Breast epithelium (tissue), 3 donors: ENCODE measurements around the gene OASL.

Source experiments
- POLR2A ChIP-seq: fragments of 450-650 bp; IDR thresholded peaks from one replicate; pipeline ENCODE4 v1.6.1; 2016; ENCODE audit warnings: antibody characterized with exemption, mild to moderate bottlenecking, moderate library complexity
- TF ChIP-seq, protein P1 (sequence below), 3 donors: fragments of 450-650 bp; IDR thresholded peaks; one replicate each; pipeline ENCODE4 v1.5.1; 2016 to 2017; ENCODE audit warnings: antibody characterized with exemption in 3 of 3, mild to moderate bottlenecking in 3 of 3, moderate library complexity in 3 of 3

DNA sequence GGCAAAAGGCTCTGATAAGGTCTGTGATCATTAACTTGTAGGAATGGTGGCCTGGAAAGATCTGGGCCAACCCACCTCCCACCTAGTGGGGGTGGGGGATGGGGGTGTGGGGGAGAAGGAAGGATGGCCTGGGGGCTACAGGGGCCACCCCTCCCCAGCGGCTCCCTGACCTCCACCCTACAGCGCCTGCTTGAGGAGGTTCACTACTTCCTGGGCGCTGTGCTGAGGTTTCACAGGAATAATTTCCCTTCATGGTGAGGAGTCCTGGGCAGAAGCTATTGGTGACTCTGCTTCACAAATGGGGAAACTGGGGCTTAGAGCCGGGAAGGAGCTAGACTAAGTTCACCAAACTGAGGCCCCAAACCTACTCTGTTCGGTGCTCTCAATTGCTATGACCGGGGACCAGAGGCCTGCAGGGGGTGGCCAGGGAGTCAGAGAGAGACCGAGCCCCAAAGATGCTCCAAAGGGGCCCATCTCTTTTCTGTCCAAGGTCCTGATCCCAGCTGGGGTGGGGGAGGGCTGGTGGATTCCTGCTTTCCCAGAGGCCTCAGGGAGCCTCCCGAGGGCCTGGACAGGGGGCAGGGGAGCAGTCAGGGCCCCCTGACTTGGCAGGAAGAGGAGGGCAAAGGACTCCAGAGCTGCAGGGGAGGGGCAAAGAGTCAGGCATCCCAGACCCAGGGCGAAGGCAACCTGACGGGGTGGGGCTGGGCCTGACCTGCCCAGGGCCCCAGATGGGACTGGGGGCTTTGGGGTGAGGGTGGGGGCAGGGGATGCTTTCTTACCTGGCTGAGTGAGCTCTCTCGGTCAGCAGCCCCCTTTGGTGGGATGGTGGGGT, 59.0 kb downstream of the OASL start:
- TF ChIP-seq, protein P1, sequence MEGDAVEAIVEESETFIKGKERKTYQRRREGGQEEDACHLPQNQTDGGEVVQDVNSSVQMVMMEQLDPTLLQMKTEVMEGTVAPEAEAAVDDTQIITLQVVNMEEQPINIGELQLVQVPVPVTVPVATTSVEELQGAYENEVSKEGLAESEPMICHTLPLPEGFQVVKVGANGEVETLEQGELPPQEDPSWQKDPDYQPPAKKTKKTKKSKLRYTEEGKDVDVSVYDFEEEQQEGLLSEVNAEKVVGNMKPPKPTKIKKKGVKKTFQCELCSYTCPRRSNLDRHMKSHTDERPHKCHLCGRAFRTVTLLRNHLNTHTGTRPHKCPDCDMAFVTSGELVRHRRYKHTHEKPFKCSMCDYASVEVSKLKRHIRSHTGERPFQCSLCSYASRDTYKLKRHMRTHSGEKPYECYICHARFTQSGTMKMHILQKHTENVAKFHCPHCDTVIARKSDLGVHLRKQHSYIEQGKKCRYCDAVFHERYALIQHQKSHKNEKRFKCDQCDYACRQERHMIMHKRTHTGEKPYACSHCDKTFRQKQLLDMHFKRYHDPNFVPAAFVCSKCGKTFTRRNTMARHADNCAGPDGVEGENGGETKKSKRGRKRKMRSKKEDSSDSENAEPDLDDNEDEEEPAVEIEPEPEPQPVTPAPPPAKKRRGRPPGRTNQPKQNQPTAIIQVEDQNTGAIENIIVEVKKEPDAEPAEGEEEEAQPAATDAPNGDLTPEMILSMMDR (IDR thresholded peaks at IDR 0.05) = no peak
- no peak for TF ChIP-seq POLR2A
